Breast epithelium (tissue), 3 donors: Measurements from ENCODE around the gene BMP7.

Experiments used
- CTCF ChIP-seq, 3 donors: fragments of 450-650 bp; IDR thresholded peaks; one replicate each; pipeline ENCODE4 v1.5.1; 2016 to 2017; ENCODE audit warnings: antibody characterized with exemption in 3 of 3, mild to moderate bottlenecking in 3 of 3, moderate library complexity in 3 of 3
- POLR2A ChIP-seq: fragments of 450-650 bp; IDR thresholded peaks from one replicate; pipeline ENCODE4 v1.6.1; 2016; ENCODE audit warnings: antibody characterized with exemption, mild to moderate bottlenecking, moderate library complexity
- POLR2AphosphoS5 ChIP-seq, 3 donors: sonication (generic); formaldehyde crosslinking; IDR thresholded peaks; one replicate each; pipeline ENCODE4 v1.6.1; 2017; ENCODE audit warnings: antibody characterized with exemption in 3 of 3

- TF ChIP-seq CTCF (IDR thresholded peaks at IDR 0.05), result no peak
- no peak for TF ChIP-seq POLR2A
- no peak for TF ChIP-seq POLR2AphosphoS5 (IDR thresholded peaks at IDR 0.05)
These were observed 58.2 kb downstream of the BMP7 start for GRCh38 chr20:57208198-57208597.
